Measurements from ENCODE around the gene PDLIM3.

DNA sequence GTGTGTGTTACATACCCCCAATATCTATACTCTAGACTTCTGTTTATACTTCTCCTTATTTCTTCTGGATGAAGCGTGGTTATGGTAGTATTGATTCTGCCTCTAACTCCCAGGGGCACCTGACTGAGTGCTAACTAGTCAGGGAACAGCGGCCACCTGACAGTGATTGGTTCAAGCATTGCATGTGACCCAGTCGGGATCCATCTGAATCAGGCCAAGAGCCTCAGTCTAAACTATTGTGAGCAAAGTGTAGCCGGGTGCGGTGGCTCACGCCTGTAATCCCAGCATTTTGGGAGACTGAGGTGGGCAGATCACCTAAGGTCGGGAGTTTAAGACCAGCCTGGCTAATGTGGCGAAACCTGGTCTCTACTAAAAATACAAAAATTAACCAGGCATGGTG lies 73.7 kb downstream of the PDLIM3 start:
- TF ChIP-seq POLR2A (IDR thresholded peaks at IDR 0.05; ENCODE audit: low read depth, low read length) (no peak), POLR2AphosphoS5 (IDR thresholded peaks at IDR 0.05; ENCODE audit: low read depth, low read length) (no peak), TAF1 (IDR thresholded peaks at IDR 0.05; ENCODE audit: borderline replicate concordance, low read depth, low read length) (no peak)

Measured in GM12892 (cell line).